ENCODE measurements around the gene NUP62. TPM values are rescaled to one million over a fixed set of nuclear protein-coding genes. Genes with fewer than 3 reads are reported as not detected.
"Not testable (repeated sequence)": the region's sequence is repeated elsewhere in the genome, so short reads cannot be mapped to it uniquely, and the experiment has no call there.

The NUP62 gene
- total RNA-seq, 6 experiments from 2014 or later, result 9.3 to 55.5 (median 32.6) TPM

DNA sequence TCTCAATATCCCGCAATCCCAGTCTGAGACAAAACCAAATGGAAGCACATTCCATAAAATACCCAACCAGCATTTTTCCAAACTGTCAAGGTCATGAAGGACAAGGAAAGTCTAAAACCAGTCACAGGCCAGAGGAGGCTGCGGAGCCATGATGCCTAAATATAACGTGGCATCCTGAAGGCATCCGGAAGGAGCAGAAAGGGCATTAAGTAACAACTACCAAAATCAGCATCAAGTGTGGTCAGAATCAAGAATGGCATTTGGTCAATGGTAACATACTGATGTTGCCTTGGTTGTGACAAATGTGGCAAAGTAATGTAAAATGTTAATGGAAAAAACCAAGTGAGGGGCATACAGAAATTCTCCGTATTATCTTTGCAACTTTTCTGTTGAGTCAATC lies 3.8 kb downstream of the NUP62 start:
- peaks cover 0 to 3% (median 1%) of the 10 kb centered on the region in 4 donors for H3K36me3 ChIP-seq

DNA sequence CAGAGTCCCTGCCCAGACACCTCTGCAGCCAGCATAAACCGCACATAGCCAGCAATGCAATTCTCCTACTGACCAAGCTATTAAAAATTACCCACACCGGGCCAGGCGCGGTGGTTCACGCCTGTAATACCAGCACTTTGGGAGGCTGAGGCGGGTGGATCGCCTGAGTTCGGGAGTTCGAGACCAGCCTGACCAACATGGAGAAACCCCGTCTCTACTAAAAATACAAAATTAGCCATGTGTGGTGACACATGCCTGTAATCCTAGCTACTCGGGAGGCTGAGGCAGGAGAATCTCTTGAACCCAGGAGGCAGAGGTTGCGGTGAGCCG lies 4.5 kb downstream of the NUP62 start:
- H3K9me3 ChIP-seq; ATAC-seq; intact Hi-C loops (cut with DNase I); H3K27me3 ChIP-seq; H3K36me3 ChIP-seq; DNase-seq: not testable (repeated sequence)
- peak overlapping the region in 2 of 3 donors; percentile 90 for H3K27ac ChIP-seq
- peak overlapping the region; percentile 10 to 47 (median 42) for H3K4me3 ChIP-seq
- H3K4me1 ChIP-seq, result peaks cover 0 to 39% (median 16%) of the 10 kb centered on the region in 4 donors
- WGBS (ENCODE audit: insufficient coverage, low coverage, low lambda C conversion rate, missing lambda C conversion rate), result 40% methylated on average over 12 of the region's 13 CpGs

More for the DNA sequence above, 3.8 kb downstream of the NUP62 start:
- no peak overlapping the region for H3K4me3 ChIP-seq
- peaks cover 0 to 42% (median 16%) of the 10 kb centered on the region in 4 donors for H3K4me1 ChIP-seq
- no peak for TF ChIP-seq POLR2A (IDR thresholded peaks at IDR 0.05)
- TF ChIP-seq, protein P1, sequence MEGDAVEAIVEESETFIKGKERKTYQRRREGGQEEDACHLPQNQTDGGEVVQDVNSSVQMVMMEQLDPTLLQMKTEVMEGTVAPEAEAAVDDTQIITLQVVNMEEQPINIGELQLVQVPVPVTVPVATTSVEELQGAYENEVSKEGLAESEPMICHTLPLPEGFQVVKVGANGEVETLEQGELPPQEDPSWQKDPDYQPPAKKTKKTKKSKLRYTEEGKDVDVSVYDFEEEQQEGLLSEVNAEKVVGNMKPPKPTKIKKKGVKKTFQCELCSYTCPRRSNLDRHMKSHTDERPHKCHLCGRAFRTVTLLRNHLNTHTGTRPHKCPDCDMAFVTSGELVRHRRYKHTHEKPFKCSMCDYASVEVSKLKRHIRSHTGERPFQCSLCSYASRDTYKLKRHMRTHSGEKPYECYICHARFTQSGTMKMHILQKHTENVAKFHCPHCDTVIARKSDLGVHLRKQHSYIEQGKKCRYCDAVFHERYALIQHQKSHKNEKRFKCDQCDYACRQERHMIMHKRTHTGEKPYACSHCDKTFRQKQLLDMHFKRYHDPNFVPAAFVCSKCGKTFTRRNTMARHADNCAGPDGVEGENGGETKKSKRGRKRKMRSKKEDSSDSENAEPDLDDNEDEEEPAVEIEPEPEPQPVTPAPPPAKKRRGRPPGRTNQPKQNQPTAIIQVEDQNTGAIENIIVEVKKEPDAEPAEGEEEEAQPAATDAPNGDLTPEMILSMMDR (IDR thresholded peaks at IDR 0.05), result no peak
- no peaks in the 10 kb centered on the region for H3K27me3 ChIP-seq
- intact Hi-C loops (cut with DNase I), result no loop called here
- H3K9me3 ChIP-seq, result no peaks in the 10 kb centered on the region
- no peak for DNase-seq
- 98% methylated on average over 5 of the region's 5 CpGs for WGBS (ENCODE audit: insufficient coverage, low coverage, low lambda C conversion rate, missing lambda C conversion rate)
- H3K27ac ChIP-seq, result peak overlapping the region in 1 of 3 donors; percentile 90
- no peak for ATAC-seq

DNA sequence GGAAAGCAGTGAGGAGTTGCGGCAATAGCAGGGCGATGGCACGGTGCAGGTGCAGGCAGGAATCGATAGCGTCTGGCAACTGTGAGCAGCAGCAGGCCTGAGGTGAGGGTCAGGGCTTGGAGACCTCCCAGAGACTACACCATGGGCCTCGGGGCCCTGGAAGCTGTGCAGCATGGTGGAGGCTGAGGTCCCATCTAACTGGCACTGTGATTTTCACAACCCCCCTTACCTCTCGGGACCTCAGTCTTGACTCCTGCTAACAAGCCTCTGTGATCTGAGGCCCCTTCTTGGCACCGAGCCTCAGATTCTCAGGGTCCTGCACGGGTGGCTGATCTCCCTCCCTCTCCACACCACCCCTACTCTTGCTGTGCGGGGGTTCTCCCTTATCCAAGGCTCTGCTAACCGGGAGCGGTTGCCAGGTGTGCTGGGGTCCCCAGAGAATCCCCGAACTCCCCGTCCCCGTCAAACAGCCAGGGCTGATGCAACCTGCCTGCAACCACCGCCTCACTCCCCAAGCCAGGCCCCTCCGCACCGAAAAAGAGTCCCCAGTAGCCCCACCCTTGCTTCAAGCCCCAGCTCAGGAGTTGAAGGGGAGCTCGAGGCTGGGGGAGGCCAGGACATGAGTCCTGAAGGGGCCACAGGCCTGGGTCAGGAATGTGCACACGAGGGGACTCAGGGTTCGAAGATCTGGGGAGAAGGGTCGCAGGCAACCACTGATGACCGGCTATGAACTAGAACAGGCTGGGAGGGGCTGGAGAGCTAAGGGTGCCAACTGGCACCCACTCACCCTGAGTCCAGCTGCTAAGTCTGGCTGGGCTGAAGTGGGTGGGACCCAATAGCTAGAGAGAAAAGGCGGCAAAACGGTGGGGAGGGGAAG lies 5.1 kb downstream of the NUP62 start:
- intact Hi-C loops (cut with DNase I), result no loop called here
- ATAC-seq (peak; percentile 54 to 72 (median 70)), DNase-seq (peak; percentile 85 to 96 (median 92))
- Histone ChIP-seq H3K4me1 (peaks cover 0 to 39% (median 16%) of the 10 kb centered on the region in 4 donors), H3K36me3 (no peaks in the 10 kb centered on the region), H3K4me3 (peak overlapping the region; percentile 10 to 47 (median 42)), H3K9me3 (no peaks in the 10 kb centered on the region), H3K27me3 (no peaks in the 10 kb centered on the region), H3K27ac (peak overlapping the region; percentile 82 to 90 (median 90))
- WGBS (ENCODE audit: insufficient coverage, low coverage, low lambda C conversion rate, missing lambda C conversion rate), result 35% methylated on average over 17 of the region's 25 CpGs
- TF ChIP-seq POLR2A (IDR thresholded peaks at IDR 0.05), result peak; percentile 39
- TF ChIP-seq, protein P1 (IDR thresholded peaks at IDR 0.05), result no peak

- H3K36me3 ChIP-seq, result no peaks in the 10 kb centered on the region
- H3K9me3 ChIP-seq, result no peaks in the 10 kb centered on the region
- WGBS (ENCODE audit: insufficient coverage, low coverage, low lambda C conversion rate, missing lambda C conversion rate), result 31% methylated on average over 13 of the region's 31 CpGs
- H3K27ac ChIP-seq, result peak overlapping the region; percentile 82 to 90 (median 90)
- H3K4me3 ChIP-seq, result peak overlapping the region in 2 of 3 donors; percentile 42 to 47
- TF ChIP-seq POLR2A (IDR thresholded peaks at IDR 0.05), result peak; percentile 87
- TF ChIP-seq, protein P1 (IDR thresholded peaks at IDR 0.05), result no peak
- intact Hi-C loops (cut with DNase I), result no loop called here
- no peaks in the 10 kb centered on the region for H3K27me3 ChIP-seq
- peaks cover 0 to 39% (median 17%) of the 10 kb centered on the region in 4 donors for H3K4me1 ChIP-seq
- DNase-seq (peak; percentile 91 to 97 (median 94)), ATAC-seq (peak; percentile 66 to 72 (median 72))
Observed at GRCh38 chr19:49923055-49924003, 6.0 kb downstream of the NUP62 start.

Data from right lobe of liver (tissue), 6 donors.